K562 (cell line): ENCODE measurements around the gene FN3K. TPM values are rescaled to one million over a fixed set of nuclear protein-coding genes. Genes with fewer than 3 reads are reported as not detected.
A peak's percentile ranks its signal among the peaks of the same experiment; 100 is the strongest.

Experiments used
- CXXC5 ChIP-seq: fragments of 250-450 bp; sonication (Bioruptor Pico); IDR thresholded peaks from 2 replicates; pipeline ENCODE4 v1.8.0; 2022; ENCODE audit warnings: inconsistent platforms, mild to moderate bottlenecking, moderate library complexity
- DPF2 ChIP-seq: fragments of 450-650 bp; IDR thresholded peaks from 2 replicates; pipeline ENCODE4 v1.6.1; 2016
- LCOR ChIP-seq: sonication (generic); formaldehyde crosslinking; IDR thresholded peaks from 2 replicates; pipeline ENCODE4 v1.8.0; 2022; ENCODE audit warnings: mild to moderate bottlenecking, missing genetic modification reagents
- MAFK ChIP-seq: IDR thresholded peaks from 2 replicates; pipeline ENCODE4 v1.6.1; 2011; ENCODE audit warnings: low read length, improper control_type of control experiment
- MXI1 ChIP-seq: IDR thresholded peaks from 2 replicates; pipeline ENCODE4 v1.6.1; 2011; ENCODE audit warnings: low read depth, mild to moderate bottlenecking, improper control_type of control experiment, low read length
- NONO ChIP-seq, 2 experiments: fragments of 200-400 bp in 1 of 2; fragments of 450-650 bp in 1 of 2; formaldehyde crosslinking in 1 of 2; IDR thresholded peaks; 2 replicates each; pipeline ENCODE4 v1.6.1; 2017; ENCODE audit warnings: low read depth in 2 of 2, mild to moderate bottlenecking in 2 of 2, moderate library complexity in 2 of 2, low read length in 1 of 2
- NR2F6 ChIP-seq: fragments of 450-650 bp; formaldehyde crosslinking; IDR thresholded peaks from 2 replicates; pipeline ENCODE4 v1.4.0; 2020; ENCODE audit warnings: mild to moderate bottlenecking
- PHF20 ChIP-seq: fragments of 450-650 bp; IDR thresholded peaks from 2 replicates; pipeline ENCODE4 v1.6.1; 2018; ENCODE audit not compliant: partially characterized antibody
- POU5F1 ChIP-seq: fragments of 150-350 bp; IDR thresholded peaks from 2 replicates; pipeline ENCODE4 v1.6.1; 2014; ENCODE audit warnings: borderline replicate concordance, low read length, low read depth, mild to moderate bottlenecking; ENCODE audit not compliant: partially characterized antibody
- RCOR1 ChIP-seq, 2 experiments: IDR thresholded peaks; 2 replicates each; pipeline ENCODE4 v1.6.1; 2012; ENCODE audit warnings: low read depth in 2 of 2, low read length in 2 of 2, borderline replicate concordance in 1 of 2, improper control_type of control experiment in 1 of 2
- SMC3 ChIP-seq: conservative IDR thresholded peaks from 2 replicates; pipeline ENCODE4 v1.6.1; 2011; ENCODE audit warnings: low read depth, low read length, improper control_type of control experiment; ENCODE audit not compliant: insufficient read depth
- YBX1 ChIP-seq: fragments of 450-650 bp; IDR thresholded peaks from 2 replicates; pipeline ENCODE4 v1.7.1; 2016; ENCODE audit warnings: mild to moderate bottlenecking
- ZEB2 ChIP-seq: fragments of 450-650 bp; IDR thresholded peaks from 2 replicates; pipeline ENCODE4 v1.6.1; 2016
- ZNF184 ChIP-seq: sonication (generic); formaldehyde crosslinking; IDR thresholded peaks from 2 replicates; pipeline ENCODE4 v1.5.0; 2020; ENCODE audit warnings: missing genetic modification reagents
- ZNF354B ChIP-seq: fragments of 250-450 bp; sonication (Bioruptor Pico); IDR thresholded peaks from 2 replicates; pipeline ENCODE4 v1.4.0; 2020
- ZNF41 ChIP-seq: fragments of 250-450 bp; sonication (Bioruptor Pico); conservative IDR thresholded peaks from 2 replicates; pipeline ENCODE4 v1.4.0; 2020; ENCODE audit warnings: mild to moderate bottlenecking
- ZNF584 ChIP-seq: fragments of 200-800 bp; sonication (Bioruptor generic); IDR thresholded peaks from 2 replicates; pipeline ENCODE4 v1.6.1; 2016; ENCODE audit warnings: low read depth, mild to moderate bottlenecking, missing genetic modification characterization, missing compliant biosample characterization
- ZNF668 ChIP-seq: fragments of 250-450 bp; sonication (Bioruptor Pico); IDR thresholded peaks from 2 replicates; pipeline ENCODE4 v1.8.0; 2022; ENCODE audit warnings: mild to moderate bottlenecking, inconsistent platforms
- ZNF717 ChIP-seq: fragments of 250-450 bp; sonication (Bioruptor Pico); IDR thresholded peaks from 2 replicates; pipeline ENCODE4 v1.5.0; 2021
- ZNF77 ChIP-seq: fragments of 250-450 bp; sonication (Bioruptor Pico); IDR thresholded peaks from 2 replicates; pipeline ENCODE4 v1.5.0; 2020
- polyA plus RNA-seq, 8 experiments: library from polyadenylated mRNA; depleted of rRNA in 4 of 8; stranded (reverse) in 5 of 8; unstranded in 3 of 8; fragments of >200 nt; fragmentation: Nextera tagmentation in 2 of 8; fragmentation: Illumina TruSeq in 1 of 8; extraction: Ambion mirVana in 2 of 8; extraction: Trizol in 1 of 8; gene quantifications; 2 replicates each; pipeline versions ENCODE4 v1.2.1 to v1.2.3, GENCODE V29; 2011 to 2014; ENCODE audit warnings: inconsistent platforms in 1 of 8, missing spikeins in 1 of 8
- total RNA-seq, 7 experiments: library from RNA; depleted of rRNA in 6 of 7; stranded (reverse); fragments of >200 nt in 6 of 7; fragmentation: Illumina TruSeq in 2 of 7; extraction: Trizol in 2 of 7; gene quantifications; 2 replicates each; pipeline versions ENCODE4 v1.2.1 to v1.2.3, GENCODE V29; 2011 to 2021; ENCODE audit warnings: low replicate concordance in 1 of 7
- TF ChIP-seq, protein P1 (sequence below): sonication (generic); formaldehyde crosslinking; IDR thresholded peaks from 2 replicates; pipeline ENCODE4 v1.8.0; 2023; ENCODE audit warnings: mild to moderate bottlenecking, missing genetic modification reagents
- TF ChIP-seq, protein P2 (sequence below): sonication (generic); formaldehyde crosslinking; IDR thresholded peaks from 2 replicates; pipeline ENCODE4 v1.8.1; 2022; ENCODE audit warnings: missing genetic modification reagents
- TF ChIP-seq, protein P3 (sequence below): fragments of 450-650 bp; formaldehyde crosslinking; IDR thresholded peaks from 2 replicates; pipeline ENCODE4 v1.4.0; 2020; ENCODE audit warnings: mild to moderate bottlenecking, moderate library complexity
- TF ChIP-seq, protein P4 (sequence below), 2 experiments: fragments of 450-650 bp; conservative IDR thresholded peaks; 2 replicates each; pipeline ENCODE4 v1.6.1; 2017; ENCODE audit warnings: mild to moderate bottlenecking in 2 of 2, moderate library complexity in 2 of 2

FN3K gene
- total and polyA plus RNA-seq, 9 of the 15 experiments (the other 6 are each of a cell fraction or from before 2014, with no cell fraction given), result 0.08 to 22.7 (median 3.8) TPM

DNA sequence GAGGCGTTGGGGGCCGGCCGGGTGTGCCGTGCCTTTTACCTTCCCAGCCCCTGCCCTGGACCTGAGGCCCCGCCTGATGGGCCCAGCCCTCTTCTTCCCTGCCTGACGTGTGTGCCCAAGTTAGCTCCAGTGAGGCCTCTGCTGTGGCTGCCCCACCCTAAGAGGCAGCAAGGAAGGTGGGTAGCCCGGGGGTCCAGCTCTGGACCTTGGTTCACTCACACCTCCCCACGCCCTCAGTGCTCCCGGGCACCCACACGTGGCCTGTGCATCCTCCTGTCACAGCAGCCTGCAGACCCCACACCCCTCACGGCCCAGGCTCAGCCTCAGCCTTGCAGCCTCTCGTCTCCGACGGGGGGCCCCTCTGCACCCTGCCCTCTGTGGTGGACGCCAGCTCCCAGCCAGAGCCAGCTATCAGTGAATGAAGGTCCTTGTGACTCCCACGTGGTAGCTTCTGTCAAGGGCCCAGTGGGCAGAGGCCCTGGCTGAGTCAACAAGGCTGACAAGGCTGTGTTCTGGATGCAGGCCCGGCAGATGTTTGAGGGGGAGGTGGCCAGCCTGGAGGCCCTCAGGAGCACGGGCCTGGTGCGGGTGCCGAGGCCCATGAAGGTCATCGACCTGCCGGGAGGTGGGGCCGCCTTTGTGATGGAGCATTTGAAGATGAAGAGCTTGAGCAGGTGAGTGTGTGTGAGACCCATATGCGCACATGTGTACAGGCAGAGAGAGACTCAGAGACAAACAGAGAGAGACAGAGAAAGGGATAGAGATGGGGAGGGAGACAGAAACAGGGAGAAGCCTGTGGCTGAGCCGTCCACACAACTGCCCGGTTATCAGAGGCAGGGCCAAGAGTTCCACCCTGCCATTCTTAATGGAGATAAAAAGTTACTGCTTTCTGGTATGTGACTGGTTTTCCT is 2.8 kb downstream of the FN3K start (continued):
- TF ChIP-seq RCOR1 (IDR thresholded peaks at IDR 0.05; ENCODE audit: borderline replicate concordance in 1 of 2, low read depth in 2 of 2, low read length in 2 of 2) (0 out of 4 replicates have a peak, but pooled peaks of 1 of the 2 experiments have one; percentile 3), ZNF584 (CRISPR knock-in tag) (no peak), NONO (IDR thresholded peaks at IDR 0.05; ENCODE audit: low read depth in 2 of 2, low read length in 1 of 2) (no peak), ZNF354B (no peak), MAFK (no peak), ZNF717 (CRISPR knock-in tag) (no peak), NR2F6 (CRISPR knock-in tag) (no peak), PHF20 (no peak), DPF2 (peak; percentile 60; the same call in 1 of the 2 replicates), ZNF668 (CRISPR knock-in tag) (no peak), ZEB2 (no peak), CXXC5 (CRISPR knock-in tag) (no peak), POU5F1 (no peak), ZNF77 (CRISPR knock-in tag) (no peak), ZNF184 (CRISPR knock-in tag) (no peak), SMC3 (no peak), MXI1 (no peak), YBX1 (no peak), ZNF41 (CRISPR knock-in tag) (no peak), LCOR (CRISPR knock-in tag) (peak; percentile 62; the same call in 1 of the 2 replicates)
- TF ChIP-seq, protein P1, sequence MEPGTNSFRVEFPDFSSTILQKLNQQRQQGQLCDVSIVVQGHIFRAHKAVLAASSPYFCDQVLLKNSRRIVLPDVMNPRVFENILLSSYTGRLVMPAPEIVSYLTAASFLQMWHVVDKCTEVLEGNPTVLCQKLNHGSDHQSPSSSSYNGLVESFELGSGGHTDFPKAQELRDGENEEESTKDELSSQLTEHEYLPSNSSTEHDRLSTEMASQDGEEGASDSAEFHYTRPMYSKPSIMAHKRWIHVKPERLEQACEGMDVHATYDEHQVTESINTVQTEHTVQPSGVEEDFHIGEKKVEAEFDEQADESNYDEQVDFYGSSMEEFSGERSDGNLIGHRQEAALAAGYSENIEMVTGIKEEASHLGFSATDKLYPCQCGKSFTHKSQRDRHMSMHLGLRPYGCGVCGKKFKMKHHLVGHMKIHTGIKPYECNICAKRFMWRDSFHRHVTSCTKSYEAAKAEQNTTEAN (CRISPR knock-in tag), result no peak
- TF ChIP-seq, protein P2, sequence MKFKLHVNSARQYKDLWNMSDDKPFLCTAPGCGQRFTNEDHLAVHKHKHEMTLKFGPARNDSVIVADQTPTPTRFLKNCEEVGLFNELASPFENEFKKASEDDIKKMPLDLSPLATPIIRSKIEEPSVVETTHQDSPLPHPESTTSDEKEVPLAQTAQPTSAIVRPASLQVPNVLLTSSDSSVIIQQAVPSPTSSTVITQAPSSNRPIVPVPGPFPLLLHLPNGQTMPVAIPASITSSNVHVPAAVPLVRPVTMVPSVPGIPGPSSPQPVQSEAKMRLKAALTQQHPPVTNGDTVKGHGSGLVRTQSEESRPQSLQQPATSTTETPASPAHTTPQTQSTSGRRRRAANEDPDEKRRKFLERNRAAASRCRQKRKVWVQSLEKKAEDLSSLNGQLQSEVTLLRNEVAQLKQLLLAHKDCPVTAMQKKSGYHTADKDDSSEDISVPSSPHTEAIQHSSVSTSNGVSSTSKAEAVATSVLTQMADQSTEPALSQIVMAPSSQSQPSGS (CRISPR knock-in tag), result no peak
- TF ChIP-seq, protein P3, sequence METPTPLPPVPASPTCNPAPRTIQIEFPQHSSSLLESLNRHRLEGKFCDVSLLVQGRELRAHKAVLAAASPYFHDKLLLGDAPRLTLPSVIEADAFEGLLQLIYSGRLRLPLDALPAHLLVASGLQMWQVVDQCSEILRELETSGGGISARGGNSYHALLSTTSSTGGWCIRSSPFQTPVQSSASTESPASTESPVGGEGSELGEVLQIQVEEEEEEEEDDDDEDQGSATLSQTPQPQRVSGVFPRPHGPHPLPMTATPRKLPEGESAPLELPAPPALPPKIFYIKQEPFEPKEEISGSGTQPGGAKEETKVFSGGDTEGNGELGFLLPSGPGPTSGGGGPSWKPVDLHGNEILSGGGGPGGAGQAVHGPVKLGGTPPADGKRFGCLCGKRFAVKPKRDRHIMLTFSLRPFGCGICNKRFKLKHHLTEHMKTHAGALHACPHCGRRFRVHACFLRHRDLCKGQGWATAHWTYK (CRISPR knock-in tag), result 0 out of 2 replicates have a peak, but pooled peaks have one; percentile 21
- TF ChIP-seq, protein P4, sequence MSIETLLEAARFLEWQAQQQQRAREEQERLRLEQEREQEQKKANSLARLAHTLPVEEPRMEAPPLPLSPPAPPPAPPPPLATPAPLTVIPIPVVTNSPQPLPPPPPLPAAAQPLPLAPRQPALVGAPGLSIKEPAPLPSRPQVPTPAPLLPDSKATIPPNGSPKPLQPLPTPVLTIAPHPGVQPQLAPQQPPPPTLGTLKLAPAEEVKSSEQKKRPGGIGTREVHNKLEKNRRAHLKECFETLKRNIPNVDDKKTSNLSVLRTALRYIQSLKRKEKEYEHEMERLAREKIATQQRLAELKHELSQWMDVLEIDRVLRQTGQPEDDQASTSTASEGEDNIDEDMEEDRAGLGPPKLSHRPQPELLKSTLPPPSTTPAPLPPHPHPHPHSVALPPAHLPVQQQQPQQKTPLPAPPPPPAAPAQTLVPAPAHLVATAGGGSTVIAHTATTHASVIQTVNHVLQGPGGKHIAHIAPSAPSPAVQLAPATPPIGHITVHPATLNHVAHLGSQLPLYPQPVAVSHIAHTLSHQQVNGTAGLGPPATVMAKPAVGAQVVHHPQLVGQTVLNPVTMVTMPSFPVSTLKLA (conservative IDR thresholded peaks at IDR 0.05), result peak; percentile 87 to 91
